HG03159 (cell line): ENCODE data around the gene DDRGK1.

Experiments
- ATAC-seq: cut with Tn5 transposase; IDR thresholded peaks from one replicate; pipeline ENCODE4 v1.9.1; 2021; ENCODE audit warnings: mild to moderate bottlenecking, moderate library complexity; ENCODE audit not compliant: unreplicated experiment

The DDRGK1 gene

GRCh38 chr20:3235666-3236324 is 31.3 kb upstream of the DDRGK1 start:
- ATAC-seq, result no peak

- no peak for ATAC-seq
Observed at GRCh38 chr20:3233991-3234498, 29.6 kb upstream of the DDRGK1 start.

- ATAC-seq, result no peak
Observed at GRCh38 chr20:3233131-3233990, 28.9 kb upstream of the DDRGK1 start.

GRCh38 chr20:3231889-3232588 is 27.6 kb upstream of the DDRGK1 start:
- ATAC-seq, result no peak

DNA sequence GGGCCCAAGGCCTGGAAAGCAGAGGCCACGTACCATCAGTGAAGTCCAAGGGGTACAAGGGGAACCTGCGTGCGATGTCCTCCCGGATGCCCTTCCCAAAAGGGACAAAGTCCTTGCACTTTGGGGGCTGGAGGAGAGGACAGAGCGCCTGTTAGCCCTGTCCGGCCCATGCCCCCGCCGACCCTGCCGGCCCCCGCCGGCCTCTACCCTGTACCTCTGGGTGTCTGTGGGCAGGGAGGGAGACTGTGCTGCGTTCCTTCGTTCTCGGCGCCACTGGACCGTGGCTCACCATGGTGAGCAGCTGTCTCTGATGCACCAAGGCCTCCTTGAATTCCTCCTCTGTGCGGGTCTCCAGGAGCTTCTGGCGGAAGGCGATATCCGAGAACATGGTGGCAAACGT is 26.6 kb upstream of the DDRGK1 start:
- ATAC-seq, result no peak

- no peak for ATAC-seq
Observed at GRCh38 chr20:3229798-3230197, 25.3 kb upstream of the DDRGK1 start.

GRCh38 chr20:3229158-3229557 is 24.7 kb upstream of the DDRGK1 start:
- no peak for ATAC-seq

DNA sequence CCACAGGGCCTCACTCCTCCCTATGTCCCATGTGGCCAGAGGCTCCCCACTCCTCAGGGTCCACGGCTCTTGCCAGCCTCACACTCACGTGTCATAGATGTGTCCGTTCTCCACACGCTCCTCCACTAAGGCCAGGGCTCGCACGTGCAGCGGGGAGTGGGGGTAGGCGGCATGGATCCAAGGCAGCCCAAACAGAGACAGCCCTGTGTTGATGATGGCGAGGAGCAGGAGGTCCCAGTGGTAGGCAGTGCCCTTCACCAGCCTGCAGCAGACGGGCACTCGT is 24.2 kb upstream of the DDRGK1 start:
- no peak for ATAC-seq

DNA sequence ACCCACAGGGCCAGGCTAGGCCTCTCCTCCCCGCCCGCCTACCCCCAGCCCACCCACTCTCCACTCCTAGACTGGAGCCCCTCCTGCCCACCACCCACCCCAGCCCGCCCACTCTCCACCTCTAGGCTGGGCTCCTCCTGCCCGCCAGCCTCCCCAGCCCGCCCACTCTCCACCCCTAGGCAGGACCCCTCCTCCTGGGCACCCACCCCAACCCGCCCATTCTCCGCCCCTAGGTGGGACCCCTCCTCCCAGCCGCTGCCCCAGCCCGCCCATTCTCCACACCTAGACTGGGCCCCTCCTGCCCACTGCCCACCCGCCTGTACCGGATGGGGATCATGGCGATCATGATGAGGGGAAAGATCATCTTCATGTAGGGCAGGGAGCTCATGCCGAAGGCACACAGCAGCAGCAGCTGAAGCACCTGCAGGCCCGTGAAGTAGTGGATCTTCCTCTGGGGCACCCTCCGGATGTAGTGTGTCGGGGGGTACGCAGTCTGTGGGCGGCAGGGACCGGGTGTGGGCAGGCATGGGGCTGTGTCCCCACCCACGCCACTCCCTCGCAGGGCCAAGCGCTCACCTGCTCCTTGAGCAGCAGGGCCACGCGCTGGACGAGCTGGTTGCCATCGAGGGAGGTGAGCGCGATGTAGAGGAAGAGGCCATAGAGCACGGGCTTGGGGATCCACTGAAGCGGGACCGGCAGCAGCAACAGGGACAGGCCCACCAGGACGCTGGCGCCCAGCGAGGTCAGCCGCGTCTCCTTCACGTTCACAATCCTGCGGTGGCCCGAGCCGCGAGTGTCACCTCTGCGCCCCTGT is 23.7 kb upstream of the DDRGK1 start:
- ATAC-seq, result no peak

DNA sequence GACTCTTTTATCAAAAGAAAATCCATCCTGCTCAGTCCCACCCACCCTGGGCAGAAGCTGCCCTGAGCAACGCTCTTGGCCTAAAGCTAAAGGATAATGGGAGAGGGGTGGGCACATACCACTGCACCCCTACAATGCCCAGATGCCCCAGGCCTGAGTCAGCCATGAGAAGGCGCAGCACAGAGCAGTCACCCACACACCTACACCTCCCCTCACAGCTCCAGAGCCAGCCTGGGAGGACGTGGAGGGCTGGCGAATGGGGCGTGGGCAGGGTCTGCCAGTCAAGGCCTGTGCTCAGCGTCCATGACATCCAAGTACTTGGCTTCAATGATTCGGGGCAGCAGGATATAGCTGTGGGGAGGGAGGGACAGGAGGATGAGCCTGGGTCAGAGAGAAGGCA is 23.0 kb upstream of the DDRGK1 start:
- no peak for ATAC-seq

- no peak for ATAC-seq
Observed at GRCh38 chr20:3226864-3227263, 22.4 kb upstream of the DDRGK1 start.

- ATAC-seq, result no peak
Observed at GRCh38 chr20:3226093-3226492, 21.6 kb upstream of the DDRGK1 start.

DNA sequence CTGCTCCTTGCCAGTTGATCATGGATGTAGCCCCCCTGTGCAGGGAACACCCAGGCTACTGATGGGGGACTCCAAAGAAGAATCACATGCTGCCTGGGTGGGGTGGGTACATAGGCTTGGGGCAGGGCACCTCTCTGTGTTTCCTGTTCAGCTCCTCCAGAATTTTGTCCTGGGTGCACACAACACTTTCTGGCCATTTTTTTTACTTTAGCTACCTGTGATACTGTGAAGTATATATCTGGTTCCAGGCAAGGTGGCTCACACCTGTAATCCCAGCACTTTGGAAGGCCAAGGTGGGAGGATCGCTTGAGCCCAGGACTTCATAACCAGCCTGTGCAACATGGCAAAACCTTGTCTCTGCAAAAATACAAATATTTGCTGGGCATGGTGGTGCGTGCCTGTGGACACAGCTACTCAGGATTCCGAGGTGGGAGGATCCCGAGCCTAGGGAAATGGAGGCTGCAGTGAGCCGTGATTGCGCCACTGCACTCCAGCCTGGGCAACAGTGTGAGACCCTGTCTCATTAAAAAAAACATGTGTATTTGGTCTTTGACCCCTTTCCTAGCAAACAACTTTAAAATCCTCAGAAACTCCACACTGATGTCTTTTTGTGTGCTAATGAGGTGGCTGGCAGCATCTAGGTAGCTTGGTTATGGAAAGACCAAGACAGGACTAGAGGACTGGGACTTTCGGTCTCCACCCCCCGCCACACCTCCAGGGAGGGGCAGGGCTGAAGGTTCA is 20.4 kb upstream of the DDRGK1 start:
- no peak for ATAC-seq

DNA sequence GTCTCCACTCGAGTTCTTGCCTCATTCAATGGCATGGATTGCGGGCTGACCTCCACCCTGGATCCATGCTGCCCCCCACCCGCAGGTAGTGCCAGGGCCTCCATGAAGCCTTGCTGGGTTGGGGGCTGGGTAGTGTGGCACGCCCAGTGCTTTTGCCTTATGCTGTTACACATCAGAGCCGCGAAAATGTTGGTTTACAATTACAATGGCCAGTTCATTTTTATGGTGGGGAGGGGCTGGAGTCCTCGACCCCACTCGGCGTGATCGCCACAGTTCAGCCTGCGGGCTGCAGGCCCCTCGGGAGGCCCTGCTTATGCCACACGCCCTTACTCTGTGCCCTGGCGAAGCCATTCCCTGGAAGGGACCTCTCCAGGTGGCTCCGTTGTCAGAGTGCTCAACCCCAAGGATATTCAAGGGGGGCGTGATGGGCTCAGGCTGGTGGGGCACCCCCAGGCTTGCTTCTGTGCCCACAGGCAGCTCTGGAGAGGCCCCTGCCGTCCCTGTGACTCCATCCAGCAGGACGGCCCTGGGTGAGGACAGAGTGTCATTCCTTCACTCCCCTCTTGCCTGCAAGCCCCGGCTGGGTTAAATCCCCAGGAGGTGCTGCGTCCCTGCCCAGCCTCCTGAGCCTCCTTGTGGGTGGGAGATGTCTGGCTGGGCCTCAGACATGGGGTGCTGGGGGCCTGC is 19.7 kb upstream of the DDRGK1 start:
- no peak for ATAC-seq

GRCh38 chr20:3223651-3223993 is 19.1 kb upstream of the DDRGK1 start:
- ATAC-seq, result no peak

DNA sequence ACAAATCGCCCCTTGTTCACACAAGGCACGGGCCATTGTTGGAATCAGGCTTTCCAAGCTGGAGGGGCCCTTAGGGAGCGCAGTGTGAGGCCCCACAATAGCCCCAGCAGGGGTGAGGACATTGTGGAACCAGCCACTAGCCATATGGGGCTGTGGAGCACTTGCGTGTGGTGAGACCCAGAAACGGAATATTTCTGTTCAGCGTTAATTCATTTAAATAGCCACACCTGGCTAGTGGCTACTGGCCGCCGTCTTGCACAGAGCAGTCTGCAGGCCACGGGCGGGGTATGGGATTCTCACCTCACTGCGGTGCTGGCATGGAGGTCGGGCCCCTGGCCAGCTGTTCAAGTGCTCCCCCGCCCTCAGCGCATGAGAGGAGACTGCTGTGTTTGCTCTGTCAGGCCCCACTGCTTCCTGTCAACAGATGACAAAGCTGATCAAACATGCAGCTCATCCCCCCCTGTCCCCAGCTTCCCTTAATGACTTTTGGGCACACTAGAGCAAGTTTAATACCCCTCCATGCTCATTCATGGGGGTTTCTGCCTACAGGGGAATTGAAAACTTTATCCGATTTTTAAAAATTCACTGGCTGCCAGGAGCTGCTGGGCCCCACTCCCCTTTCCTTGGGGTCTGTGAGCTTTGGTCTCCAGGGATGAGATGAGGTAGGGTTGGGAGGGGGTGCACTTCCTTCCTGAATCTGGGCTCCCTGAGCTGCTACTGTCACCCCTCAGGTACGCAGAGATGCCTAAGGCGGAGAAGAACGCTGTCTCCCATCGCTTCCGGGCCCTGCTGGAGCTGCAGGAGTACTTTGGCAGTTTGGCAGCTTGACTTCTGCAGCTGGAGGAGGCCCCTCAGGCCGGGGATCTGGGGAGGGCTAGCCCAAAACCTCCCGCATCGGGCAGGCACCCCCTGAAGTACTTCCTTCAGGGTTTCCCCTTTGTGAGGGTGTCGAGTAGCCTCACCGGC is 18.4 kb upstream of the DDRGK1 start:
- no peak for ATAC-seq

- no peak for ATAC-seq
Observed at GRCh38 chr20:3221398-3222226, 17.1 kb upstream of the DDRGK1 start.
